DMS114 treated with DMSO at 0.1 percent for 48 hours (cell line): ENCODE data around the gene FRK.
"Not testable (repeated sequence)": the region's sequence is repeated elsewhere in the genome, so short reads cannot be mapped to it uniquely, and the experiment has no call there.

Source experiments
- DNase-seq: peaks from one replicate; lab custom pipeline; 2025; ENCODE audit not compliant: unreplicated experiment; lab: John Stamatoyannopoulos, UW

FRK gene

GRCh38 chr6:115947966-115948541 is 112.6 kb downstream of the FRK start:
- DNase-seq = no peak

GRCh38 chr6:115945812-115946211 is 114.9 kb downstream of the FRK start:
- no peak for DNase-seq

- no peak for DNase-seq
Measured at GRCh38 chr6:115945306-115945705, 115.4 kb downstream of the FRK start.

GRCh38 chr6:115944829-115945228 is 115.9 kb downstream of the FRK start:
- not testable (repeated sequence) for DNase-seq

- DNase-seq = not testable (repeated sequence)
Measured at GRCh38 chr6:115937502-115937901, 123.2 kb downstream of the FRK start.

- no peak for DNase-seq
Measured at GRCh38 chr6:115935361-115935760, 125.3 kb downstream of the FRK start.

GRCh38 chr6:115934829-115935228 is 125.9 kb downstream of the FRK start:
- no peak for DNase-seq

- DNase-seq = no peak
Measured at GRCh38 chr6:115934145-115934544, 126.5 kb downstream of the FRK start.

GRCh38 chr6:115932481-115932880 is 128.2 kb downstream of the FRK start:
- DNase-seq = no peak

GRCh38 chr6:115928000-115928399 is 132.7 kb downstream of the FRK start:
- DNase-seq = not testable (repeated sequence)

GRCh38 chr6:115922971-115923370 is 137.7 kb downstream of the FRK start:
- no peak for DNase-seq

- DNase-seq = no peak
Measured at GRCh38 chr6:115914098-115914497, 146.6 kb downstream of the FRK start.

- DNase-seq = no peak
Measured at GRCh38 chr6:115909923-115910546, 150.7 kb downstream of the FRK start.

GRCh38 chr6:115908906-115909559 is 151.7 kb downstream of the FRK start:
- no peak for DNase-seq

GRCh38 chr6:115905471-115905870 is 155.2 kb downstream of the FRK start:
- no peak for DNase-seq

GRCh38 chr6:115902436-115902835 is 158.3 kb downstream of the FRK start:
- DNase-seq = no peak

GRCh38 chr6:115901896-115902295 is 158.8 kb downstream of the FRK start:
- DNase-seq = no peak

GRCh38 chr6:115899730-115900282 is 160.9 kb downstream of the FRK start:
- no peak for DNase-seq

- DNase-seq = no peak
Measured at GRCh38 chr6:115898246-115898645, 162.4 kb downstream of the FRK start.

- DNase-seq = peak; percentile 29
Measured at GRCh38 chr6:115896538-115897129, 164.1 kb downstream of the FRK start.

- no peak for DNase-seq
Measured at GRCh38 chr6:115894426-115894992, 166.2 kb downstream of the FRK start.
